ENCODE measurements around the gene DCHS2. TPM values are rescaled to one million over a fixed set of nuclear protein-coding genes. Genes with fewer than 3 reads are reported as not detected.

DCHS2 gene
- total RNA-seq, 1 donor from 2014 or later = 97.4 TPM

DNA sequence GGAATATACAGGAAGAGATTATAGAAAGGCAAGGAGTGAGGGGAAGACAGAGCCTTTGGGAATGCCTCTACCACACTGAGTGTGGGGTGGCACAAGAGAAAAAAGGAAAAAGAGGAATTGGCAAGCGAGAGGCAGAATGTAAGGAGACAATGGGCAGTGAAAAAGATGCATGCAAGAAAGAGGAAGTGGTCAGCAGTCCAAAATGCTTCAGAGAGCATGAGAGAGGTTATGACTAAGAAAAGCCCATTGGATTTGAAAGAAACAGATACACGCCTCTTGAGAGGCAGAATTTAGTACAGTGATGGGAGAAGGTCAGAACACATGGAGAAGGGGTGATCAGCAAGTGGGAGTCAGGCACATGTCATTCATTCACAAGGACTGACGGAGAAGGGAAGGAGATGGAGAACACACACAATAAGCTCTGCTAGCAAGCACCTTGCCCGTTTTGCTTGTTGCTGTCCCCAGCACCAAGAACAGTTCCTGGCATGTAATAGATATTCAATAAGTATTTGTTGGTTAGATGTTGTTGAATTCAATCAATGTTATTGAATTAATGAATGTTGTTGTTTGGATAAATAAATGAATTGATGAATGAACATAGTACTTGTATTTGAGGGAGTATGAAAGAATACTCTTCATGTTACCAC lies 6.3 kb downstream of the DCHS2 start:
- Mint-ChIP-seq H3K36me3 (ENCODE audit: unreplicated experiment) (no peaks in the 10 kb centered on the region), H3K27ac (ENCODE audit: unreplicated experiment) (no peak overlapping the region), H3K4me3 (ENCODE audit: unreplicated experiment) (no peak overlapping the region), H3K9me3 (ENCODE audit: unreplicated experiment) (peaks cover 4% of the 10 kb centered on the region), H3K4me1 (ENCODE audit: low read depth, unreplicated experiment) (no peaks in the 10 kb centered on the region), H3K27me3 (ENCODE audit: unreplicated experiment) (peaks cover 12% of the 10 kb centered on the region)
- TF ChIP-seq, protein P1, sequence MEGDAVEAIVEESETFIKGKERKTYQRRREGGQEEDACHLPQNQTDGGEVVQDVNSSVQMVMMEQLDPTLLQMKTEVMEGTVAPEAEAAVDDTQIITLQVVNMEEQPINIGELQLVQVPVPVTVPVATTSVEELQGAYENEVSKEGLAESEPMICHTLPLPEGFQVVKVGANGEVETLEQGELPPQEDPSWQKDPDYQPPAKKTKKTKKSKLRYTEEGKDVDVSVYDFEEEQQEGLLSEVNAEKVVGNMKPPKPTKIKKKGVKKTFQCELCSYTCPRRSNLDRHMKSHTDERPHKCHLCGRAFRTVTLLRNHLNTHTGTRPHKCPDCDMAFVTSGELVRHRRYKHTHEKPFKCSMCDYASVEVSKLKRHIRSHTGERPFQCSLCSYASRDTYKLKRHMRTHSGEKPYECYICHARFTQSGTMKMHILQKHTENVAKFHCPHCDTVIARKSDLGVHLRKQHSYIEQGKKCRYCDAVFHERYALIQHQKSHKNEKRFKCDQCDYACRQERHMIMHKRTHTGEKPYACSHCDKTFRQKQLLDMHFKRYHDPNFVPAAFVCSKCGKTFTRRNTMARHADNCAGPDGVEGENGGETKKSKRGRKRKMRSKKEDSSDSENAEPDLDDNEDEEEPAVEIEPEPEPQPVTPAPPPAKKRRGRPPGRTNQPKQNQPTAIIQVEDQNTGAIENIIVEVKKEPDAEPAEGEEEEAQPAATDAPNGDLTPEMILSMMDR (IDR thresholded peaks at IDR 0.05; ENCODE audit: partially characterized antibody, unreplicated experiment) = no peak
- no peak for DNase-seq

DNA sequence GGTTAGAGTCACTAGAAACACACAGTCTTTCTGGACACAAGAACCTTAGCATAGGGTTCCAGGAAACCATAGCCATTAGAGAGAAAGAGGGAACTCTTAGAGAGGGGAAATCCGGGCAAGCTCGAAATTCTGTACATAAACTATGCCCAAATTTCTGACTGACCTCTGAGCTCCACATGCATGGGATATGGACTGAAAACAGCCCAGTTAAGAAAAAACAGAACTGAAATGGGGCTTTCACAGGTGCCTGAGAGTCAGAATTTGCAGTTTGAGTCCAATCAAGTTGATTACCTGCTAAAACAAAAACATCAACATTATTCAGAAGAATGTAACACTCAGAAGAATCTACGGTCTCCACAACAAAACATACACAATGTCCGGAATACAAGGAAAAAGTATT lies 13.1 kb downstream of the DCHS2 start:
- no peak overlapping the region for H3K4me3 Mint-ChIP-seq (ENCODE audit: unreplicated experiment)
- peaks cover under 1% of the 10 kb centered on the region for H3K36me3 Mint-ChIP-seq (ENCODE audit: unreplicated experiment)
- TF ChIP-seq, protein P1 (IDR thresholded peaks at IDR 0.05; ENCODE audit: partially characterized antibody, unreplicated experiment) = no peak
- no peak overlapping the region for H3K27ac Mint-ChIP-seq (ENCODE audit: unreplicated experiment)
- H3K27me3 Mint-ChIP-seq (ENCODE audit: unreplicated experiment) = no peaks in the 10 kb centered on the region
- DNase-seq = no peak
- no peaks in the 10 kb centered on the region for H3K4me1 Mint-ChIP-seq (ENCODE audit: low read depth, unreplicated experiment)
- no peaks in the 10 kb centered on the region for H3K9me3 Mint-ChIP-seq (ENCODE audit: unreplicated experiment)

DNA sequence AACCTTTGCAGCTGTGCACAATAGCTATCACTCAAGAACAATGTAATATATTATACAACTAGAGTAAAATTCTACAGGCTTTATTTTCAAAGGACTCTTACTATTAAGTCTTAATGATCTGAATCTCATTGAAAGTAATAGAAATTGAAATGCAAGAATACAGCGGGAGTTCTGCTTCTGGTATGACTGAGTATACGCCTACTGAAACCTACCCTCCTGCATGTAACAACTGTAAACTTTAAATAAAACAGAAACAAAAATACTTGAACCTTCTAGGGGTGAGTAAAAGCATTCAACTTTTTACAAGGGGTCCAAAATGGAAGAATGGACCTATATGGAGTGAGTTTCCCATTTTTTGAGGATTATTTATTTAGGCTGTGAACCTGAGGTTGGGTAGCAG lies 13.5 kb downstream of the DCHS2 start:
- H3K9me3 Mint-ChIP-seq (ENCODE audit: unreplicated experiment) = no peaks in the 10 kb centered on the region

DNA sequence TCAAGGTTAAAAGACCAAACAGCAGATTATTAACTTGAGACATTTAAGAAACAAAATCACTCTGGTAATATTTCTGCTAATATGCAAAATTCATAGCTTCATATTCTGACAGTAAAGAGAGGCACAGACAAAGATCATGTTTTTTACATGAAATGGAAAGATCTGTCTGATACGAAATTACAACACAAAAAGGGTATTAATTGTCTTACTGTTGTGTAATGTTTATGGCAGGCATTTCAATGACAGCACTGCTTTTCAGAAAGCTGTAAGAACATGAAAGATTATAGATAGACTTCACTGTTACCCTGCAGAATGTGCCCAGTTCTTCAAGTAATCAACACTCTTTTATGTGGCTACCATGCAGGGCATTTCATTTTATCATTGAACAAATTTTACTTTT lies 15.4 kb downstream of the DCHS2 start:
- peaks cover 9% of the 10 kb centered on the region for H3K4me1 Mint-ChIP-seq (ENCODE audit: low read depth, unreplicated experiment)
- H3K27ac Mint-ChIP-seq (ENCODE audit: unreplicated experiment) = no peak overlapping the region

More for the DNA sequence above, 13.5 kb downstream of the DCHS2 start:
- H3K4me3 Mint-ChIP-seq (ENCODE audit: unreplicated experiment) = no peak overlapping the region
- TF ChIP-seq, protein P1 (IDR thresholded peaks at IDR 0.05; ENCODE audit: partially characterized antibody, unreplicated experiment) = no peak
- DNase-seq = no peak
- H3K36me3 Mint-ChIP-seq (ENCODE audit: unreplicated experiment) = peaks cover 5% of the 10 kb centered on the region
- H3K4me1 Mint-ChIP-seq (ENCODE audit: low read depth, unreplicated experiment) = no peaks in the 10 kb centered on the region
- H3K27me3 Mint-ChIP-seq (ENCODE audit: unreplicated experiment) = no peaks in the 10 kb centered on the region
- no peak overlapping the region for H3K27ac Mint-ChIP-seq (ENCODE audit: unreplicated experiment)

DNA sequence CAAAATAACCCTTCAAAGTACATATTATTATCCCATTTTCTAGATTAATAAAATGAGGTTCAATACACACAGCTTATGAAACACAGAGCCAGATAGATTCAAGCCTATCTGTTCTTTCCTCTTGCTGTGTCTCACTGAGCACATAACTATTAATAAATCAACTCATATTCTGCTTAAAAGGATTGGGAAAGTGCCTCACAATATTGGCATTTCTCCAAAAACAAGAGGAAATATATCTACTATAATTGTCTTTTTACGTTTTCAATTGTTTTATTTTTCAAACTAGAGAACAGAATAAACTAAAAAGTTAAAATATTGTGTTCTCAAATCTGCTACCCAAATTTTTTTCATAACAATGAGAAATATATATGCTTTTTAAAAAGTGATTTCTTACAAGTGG lies 15.8 kb downstream of the DCHS2 start:
- no peak overlapping the region for H3K27ac Mint-ChIP-seq (ENCODE audit: unreplicated experiment)
- H3K9me3 Mint-ChIP-seq (ENCODE audit: unreplicated experiment) = no peaks in the 10 kb centered on the region
- H3K27me3 Mint-ChIP-seq (ENCODE audit: unreplicated experiment) = no peaks in the 10 kb centered on the region
- H3K36me3 Mint-ChIP-seq (ENCODE audit: unreplicated experiment) = peaks cover 5% of the 10 kb centered on the region
- H3K4me3 Mint-ChIP-seq (ENCODE audit: unreplicated experiment) = no peak overlapping the region
- DNase-seq = no peak
- H3K4me1 Mint-ChIP-seq (ENCODE audit: low read depth, unreplicated experiment) = peaks cover 12% of the 10 kb centered on the region
- TF ChIP-seq, protein P1 (IDR thresholded peaks at IDR 0.05; ENCODE audit: partially characterized antibody, unreplicated experiment) = no peak

More for the DNA sequence above, 15.4 kb downstream of the DCHS2 start:
- TF ChIP-seq, protein P1 (IDR thresholded peaks at IDR 0.05; ENCODE audit: partially characterized antibody, unreplicated experiment) = no peak
- Mint-ChIP-seq H3K27me3 (ENCODE audit: unreplicated experiment) (no peaks in the 10 kb centered on the region), H3K9me3 (ENCODE audit: unreplicated experiment) (no peaks in the 10 kb centered on the region), H3K4me3 (ENCODE audit: unreplicated experiment) (no peak overlapping the region), H3K36me3 (ENCODE audit: unreplicated experiment) (peaks cover 5% of the 10 kb centered on the region)
- no peak for DNase-seq

All from glutamatergic neuron (in vitro differentiated cells).